Measurements from ENCODE around the gene KCNK10.

Gene KCNK10, protein sequence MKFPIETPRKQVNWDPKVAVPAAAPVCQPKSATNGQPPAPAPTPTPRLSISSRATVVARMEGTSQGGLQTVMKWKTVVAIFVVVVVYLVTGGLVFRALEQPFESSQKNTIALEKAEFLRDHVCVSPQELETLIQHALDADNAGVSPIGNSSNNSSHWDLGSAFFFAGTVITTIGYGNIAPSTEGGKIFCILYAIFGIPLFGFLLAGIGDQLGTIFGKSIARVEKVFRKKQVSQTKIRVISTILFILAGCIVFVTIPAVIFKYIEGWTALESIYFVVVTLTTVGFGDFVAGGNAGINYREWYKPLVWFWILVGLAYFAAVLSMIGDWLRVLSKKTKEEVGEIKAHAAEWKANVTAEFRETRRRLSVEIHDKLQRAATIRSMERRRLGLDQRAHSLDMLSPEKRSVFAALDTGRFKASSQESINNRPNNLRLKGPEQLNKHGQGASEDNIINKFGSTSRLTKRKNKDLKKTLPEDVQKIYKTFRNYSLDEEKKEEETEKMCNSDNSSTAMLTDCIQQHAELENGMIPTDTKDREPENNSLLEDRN

DNA sequence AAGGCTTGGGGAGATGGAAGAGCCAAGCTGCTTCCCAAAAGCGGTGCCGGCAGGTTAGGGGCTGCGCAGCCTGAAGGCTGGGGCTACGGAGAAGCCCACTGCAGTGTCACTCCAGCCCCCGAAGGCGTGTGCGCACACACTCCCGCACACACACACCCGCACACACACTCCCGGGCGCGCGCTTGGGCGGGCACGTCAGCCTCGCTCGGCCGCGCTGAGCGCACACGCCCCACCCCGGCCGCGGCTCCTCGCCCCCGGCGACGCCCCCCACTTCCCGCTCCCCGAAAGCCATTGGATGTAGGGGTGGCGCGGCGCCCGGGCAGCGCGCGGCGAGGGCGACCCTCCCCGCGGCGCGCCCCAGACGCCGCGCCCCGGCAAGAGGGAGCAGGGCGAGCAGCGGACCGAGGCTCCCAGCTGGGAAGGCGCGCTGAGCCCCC lies at the start of gene KCNK10:
KCNK10 (minus strand) TSS at position 184 of the 437 bp plus-strand sequence. CDS start 471 bp downstream, outside the sequence.
- DNase-seq: no peak

DNA sequence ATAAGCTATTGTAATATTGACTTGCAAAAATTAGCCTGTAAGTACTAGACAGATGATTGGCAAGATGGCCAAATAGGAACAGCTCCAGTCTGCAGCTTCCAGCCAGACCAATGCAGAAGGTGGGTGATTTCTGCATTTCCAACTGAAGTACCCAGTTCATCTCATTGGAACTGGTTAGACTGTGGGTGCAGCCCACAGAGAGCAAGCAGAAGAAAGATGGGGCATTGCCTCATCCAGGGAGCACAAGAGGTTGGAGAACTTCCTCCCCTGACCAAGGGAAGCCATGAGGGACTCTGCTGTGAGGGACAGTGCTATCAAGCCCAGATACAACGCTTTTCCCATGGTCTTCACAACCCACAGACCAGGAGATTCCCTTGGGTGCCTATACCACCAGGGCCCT lies 46.4 kb upstream of the KCNK10 start:
- DNase-seq: no peak

DNA sequence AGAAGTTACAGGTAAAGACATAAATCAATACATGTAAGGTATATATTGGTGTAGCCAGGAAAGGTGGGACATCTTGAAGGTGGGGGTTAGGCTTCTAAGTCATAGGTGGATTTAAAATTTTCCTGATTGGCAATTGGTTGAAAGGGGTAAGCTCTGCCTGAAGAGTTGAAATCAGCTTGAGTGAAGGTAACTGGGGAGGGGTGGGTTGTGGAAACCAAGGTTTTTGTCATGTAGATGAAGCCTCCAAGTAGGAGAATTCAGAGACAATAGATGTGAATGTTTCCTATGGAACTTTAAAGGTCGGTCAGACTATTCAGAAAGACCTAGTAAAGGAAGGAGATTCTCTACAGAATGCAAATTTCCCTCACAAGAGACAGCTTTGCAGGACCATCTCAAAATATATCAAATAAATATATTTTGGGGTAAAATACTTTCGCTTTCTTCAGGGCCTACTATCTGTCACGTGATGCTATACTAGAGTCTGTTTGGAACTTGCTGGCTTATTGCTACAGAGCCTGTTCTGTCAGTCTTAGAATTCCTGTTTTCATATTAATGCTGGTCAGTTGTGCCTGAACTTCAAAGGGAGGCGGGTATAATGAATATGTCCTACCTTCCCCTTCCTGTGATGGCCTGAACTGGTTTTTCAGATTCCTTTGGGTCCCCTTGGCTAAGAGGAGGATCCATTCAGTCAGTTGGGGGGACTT lies 41.8 kb upstream of the KCNK10 start:
- DNase-seq: no peak

DNA sequence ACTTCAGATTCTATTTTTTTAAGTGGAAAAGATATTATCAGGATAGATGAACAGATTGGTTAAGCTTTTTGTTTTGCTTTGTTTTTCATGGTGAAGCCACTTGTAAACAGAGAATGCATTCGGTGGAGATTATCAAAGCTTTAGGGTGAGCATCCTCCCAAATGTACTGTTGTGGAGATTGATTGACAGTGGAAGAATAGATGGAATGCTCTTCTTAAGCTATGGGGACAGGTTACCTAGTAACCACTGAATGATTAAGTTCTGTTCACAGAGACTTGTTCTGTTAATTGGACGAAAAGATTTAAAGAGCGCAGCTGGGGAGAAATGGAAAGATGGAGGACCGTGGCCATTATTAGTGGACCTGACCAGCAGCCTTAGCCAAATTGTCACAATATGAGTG lies 40.6 kb upstream of the KCNK10 start:
- no peak for DNase-seq

DNA sequence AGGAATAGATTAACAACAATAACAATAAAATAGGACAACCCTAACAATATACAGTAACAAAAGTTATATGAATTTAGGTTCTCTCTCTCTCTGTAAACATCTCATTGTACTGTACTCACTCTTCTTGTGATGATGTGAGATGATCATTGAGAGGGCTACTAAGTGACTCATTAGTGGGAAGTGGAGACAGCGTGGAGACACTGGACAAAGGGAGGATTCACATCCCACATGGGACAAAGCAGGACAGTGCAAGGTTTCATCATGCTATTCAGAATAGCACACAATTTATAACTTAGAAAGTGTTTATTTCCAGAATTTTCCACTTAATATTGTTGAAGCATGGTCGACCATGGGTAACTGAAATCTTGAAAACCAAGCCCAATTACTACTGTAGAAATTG lies 36.4 kb upstream of the KCNK10 start:
- no peak for DNase-seq

DNA sequence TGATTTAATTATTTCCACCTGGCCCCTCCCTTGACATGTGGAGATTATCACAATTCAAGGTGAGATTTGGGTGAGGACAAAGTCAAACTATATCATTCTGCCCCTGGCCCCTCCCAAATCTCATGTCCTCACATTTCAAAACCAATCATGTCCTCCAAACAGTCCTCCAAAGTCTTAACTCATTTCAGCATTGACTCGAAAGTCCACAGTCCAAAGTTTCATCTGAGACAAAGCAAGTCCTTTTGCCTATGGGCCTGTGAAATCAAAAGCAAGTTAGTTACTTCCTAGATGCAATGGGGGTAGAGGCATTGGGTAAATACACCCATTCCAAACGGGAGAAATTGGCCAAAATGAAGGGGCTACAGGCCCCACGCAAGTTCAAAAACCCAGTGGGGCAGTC lies 31.3 kb upstream of the KCNK10 start:
- no peak for DNase-seq

DNA sequence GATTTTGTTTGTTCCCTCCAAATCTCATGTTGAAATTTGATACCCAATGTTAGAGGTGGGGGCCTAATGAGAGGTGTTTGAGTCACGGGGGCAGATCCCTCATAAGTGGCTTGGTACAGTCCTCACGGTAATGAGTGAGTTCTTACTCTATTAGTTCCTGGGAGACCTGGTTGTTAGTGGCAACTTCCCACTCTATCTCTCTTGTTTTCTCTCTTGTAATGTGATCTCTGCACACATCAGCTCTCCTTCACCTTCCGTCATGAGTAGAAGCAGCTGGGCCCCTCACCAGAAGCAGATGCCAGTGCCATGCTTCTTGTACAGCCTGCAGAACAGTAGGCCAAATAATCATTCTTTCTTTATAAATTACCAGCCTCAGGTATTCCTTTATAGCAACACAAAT lies 29.6 kb upstream of the KCNK10 start:
- DNase-seq: no peak

DNA sequence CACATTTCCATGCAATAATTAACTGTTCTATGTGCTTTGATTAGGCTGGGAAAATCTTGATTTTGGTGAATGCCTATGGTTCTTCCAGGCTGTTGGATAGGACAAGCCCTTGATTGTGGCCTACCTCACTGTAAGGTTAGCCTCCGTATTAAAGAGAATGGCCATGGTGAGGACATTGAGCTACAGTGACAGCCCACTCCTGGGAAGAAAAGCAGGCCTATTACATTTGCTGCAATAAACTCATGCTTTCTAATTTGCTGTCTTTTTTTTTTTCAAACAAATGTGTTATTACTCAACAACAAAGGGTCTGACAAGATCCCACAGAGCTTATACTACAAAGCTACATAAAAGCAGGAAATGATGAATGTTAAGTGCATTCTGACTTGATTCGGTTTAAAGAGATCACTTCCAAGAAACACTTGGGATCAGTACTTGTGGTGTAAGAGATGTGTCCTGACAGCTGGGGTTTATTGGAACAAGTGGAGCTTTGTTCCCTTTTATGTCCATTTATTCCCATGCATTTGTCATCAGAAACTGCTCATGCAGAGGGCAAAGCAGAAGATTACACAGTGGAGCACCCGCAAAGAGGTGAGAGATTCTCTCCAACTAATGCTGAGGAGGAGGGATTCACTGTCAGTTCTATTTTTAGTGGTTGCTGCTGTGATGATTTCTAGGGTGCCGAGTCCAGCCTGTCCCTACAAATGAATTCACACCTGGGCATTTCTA lies 29.1 kb upstream of the KCNK10 start:
- no peak for DNase-seq

DNA sequence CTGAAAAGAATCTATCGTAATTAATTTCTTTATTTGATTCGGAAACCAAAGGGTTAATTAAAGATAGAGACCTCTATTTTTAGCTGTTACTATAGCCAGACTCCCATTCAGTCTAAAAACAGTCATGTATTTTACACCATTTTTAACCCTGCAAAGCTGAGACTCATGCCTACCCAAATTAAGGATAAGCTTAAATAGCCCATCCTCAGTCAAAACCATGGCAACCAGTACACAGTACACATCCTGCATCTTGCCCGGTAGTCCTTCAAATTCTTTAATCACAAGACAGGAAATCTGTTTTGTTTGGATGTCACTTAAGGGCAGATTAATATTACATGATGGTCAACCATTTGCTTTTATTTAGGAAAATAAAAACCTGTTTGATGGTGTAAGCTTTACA lies 25.5 kb upstream of the KCNK10 start:
- no peak for DNase-seq

DNA sequence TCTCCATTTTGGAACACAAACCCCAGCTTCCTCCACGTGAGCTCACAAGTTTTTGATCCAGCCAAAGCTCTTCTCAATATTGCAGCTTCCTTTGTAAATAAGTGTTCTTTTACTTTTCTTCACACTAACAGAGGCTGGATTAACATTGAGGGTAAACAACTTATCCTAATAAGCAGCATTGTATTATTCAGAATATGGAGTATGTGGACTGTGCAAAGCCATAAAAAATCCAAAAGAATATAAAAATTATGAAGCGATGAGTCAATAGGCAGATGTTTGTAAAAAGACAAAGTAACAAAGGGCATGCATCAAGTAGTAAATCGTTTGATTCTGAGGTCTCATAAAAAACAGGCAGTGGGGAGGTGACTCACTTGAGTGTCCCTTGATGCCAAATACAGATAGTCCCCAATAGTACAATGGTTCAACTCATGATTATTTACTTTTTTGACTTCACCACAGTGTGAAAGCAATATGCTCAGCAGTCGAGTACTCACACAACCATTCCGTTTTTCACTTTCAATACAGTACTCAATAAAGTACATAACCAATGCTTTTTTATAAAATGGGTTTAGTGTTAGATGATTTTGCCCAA lies 23.1 kb upstream of the KCNK10 start:
- no peak for DNase-seq

DNA sequence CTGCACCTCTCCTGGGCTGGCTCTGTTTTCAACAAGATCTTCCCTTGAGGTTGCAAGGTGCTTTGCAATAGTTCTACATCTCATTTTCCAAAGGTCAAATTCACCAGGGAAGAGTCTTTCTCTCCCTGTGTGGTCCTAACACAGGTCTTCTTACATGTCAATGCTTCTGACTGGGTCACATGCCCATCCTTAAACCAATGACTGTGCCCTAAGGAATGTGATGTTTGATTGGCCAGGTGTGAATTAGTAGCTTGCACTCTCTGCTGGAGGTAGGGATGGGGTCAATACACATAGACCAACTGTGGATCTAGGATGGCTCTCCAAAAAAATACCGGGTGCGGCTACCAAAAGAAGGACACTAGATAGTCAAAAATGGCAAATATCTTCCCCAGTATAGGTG lies 19.9 kb upstream of the KCNK10 start:
- no peak for DNase-seq

DNA sequence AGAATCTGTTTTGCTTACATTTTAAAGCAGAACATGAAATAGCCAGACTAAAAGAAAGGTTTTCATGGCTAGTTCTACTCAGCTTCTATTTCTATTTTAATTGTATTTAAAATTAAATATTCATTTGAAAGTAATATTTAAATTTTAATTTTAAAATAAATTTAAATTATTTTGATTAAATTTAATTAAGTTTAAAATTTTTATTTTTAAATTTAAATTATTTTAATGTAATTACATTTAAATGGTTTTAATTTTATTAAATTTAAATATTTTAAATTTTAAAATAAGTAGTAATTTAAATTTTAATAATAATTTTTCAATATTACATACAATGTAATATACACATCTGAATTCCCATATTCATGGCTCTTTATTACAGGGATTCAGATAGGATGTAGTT lies 17.3 kb upstream of the KCNK10 start:
- no peak for DNase-seq

DNA sequence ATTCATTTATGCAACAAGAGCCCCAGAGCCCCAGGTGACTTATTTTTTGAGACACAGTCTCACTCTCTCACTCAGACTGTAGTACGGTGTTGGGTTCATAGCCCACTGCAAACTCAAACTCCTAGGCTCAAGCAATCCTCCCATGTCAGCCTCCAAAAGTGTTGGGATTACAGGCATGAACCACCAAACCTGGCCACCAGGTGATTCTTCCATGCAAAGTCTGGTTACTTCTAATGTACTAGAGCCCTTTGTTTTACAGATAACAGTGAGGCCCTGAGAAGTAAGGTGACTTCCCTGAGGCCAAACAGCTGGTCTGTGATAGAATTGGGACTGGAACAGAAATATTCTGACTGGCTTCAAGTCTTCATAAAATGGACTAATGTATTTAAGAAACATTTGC lies 10.0 kb upstream of the KCNK10 start:
- DNase-seq: no peak

DNA sequence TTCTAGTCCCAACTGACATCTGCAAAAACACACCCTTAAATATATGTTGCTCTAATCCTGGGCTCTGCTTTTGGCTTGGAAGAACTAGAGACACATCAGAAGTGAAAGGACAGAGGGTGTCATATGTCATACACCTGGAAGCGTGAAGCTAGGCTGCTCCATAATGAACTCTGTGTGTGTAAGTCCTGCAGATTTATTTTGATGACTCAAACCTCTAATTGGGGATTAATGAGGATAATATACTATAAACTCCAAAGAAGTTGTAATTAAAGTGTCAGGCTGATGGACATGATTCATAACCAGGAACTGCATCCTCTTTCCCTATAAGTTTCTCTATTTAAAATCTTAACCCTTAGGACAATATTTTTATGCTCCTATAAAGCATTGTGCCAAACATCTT lies 4.4 kb upstream of the KCNK10 start:
- DNase-seq: no peak

DNA sequence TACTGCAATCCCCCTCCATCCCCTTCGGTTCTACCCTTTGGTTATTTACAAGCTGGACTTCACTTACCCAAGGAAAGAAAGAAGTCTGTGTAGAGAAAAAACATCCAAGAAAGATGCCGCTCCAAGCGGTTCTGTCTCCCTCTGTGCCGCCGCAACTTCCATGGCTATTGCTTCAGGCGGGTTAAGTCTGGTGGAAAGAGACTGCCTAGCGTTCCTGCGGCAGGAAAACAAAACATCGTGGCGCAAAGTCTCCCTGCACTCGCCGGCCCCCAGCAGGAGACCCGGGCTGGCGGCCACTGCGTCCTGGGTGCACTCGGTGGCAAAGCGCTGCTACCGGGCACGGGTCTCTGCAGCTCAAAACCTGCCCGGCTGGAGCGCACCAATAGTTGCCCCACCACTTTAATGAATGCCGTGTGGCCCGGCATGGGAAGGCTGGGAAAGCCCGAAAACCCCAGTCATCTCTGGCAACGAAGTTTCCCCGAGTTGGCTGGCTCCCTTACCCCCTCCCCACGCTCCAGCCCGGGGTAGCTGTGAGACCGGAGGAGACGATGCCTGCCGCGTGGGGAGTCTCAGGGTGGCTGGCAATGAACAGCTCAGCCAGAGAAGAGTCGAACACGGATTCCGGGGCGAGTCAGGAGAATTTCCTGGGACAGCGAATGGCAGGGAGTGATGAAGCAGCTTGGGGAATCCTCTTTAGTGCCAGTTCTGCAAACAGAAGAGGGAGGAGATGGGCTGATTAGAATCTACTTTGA lies 3.5 kb upstream of the KCNK10 start:
- no peak for DNase-seq

DNA sequence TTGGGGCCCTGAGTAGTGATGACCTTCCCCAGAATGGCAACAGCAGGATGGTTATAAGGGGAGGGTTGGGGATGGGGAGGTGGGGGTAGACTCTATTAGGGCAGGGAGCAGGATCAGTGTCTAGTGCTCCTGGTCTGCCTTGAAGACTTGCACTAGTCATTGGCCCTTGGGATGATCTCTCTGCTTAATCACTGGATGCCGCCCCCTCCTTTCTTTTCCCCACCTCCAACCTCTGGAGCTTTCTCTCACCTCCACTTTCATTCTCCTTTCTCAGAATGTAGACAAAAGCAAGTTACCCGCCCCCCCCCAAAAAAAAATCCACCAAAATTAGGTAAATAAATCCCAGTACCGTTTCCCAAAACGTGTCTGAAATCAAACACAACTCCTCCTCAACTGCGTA lies 2.8 kb upstream of the KCNK10 start:
- no peak for DNase-seq

DNA sequence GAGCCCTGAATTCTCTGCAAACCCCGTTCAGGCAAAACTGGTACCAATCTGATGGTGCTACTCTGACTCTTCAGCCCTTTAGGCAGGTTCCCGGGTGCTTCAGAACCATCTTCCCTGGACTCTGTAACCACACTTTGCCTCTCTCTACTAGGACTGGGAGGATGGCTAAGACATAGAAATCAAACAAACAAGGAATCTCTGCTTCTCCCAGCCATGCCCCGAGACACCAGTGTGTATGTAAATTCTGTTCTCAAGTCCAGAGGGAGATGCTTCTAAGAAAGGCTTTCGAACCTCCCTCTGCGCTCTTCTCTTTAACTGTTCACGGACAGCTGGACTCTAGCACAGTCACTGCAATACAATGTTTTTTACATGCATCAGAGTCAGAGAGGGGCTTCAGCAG lies 1.9 kb upstream of the KCNK10 start:
- DNase-seq: no peak

DNA sequence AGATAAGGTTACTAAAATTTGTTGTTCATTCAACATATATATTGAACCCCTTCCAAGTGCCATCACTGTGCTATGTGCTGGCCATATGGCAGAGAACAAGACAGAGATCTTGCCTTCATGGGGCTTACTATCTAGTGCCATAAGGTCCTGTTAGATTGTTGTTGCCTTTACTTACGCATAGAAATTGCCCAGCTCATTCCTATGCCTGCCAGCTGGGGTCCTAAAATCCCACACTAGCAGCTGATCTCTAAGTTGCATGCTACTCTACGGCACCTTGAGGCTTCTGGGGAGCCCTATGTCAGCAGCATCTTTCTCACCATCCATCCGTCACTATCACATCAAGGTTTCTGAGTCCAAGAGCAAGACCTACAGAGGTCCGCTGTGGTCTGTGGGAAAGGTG lies 1.4 kb upstream of the KCNK10 start:
- DNase-seq: no peak

DNA sequence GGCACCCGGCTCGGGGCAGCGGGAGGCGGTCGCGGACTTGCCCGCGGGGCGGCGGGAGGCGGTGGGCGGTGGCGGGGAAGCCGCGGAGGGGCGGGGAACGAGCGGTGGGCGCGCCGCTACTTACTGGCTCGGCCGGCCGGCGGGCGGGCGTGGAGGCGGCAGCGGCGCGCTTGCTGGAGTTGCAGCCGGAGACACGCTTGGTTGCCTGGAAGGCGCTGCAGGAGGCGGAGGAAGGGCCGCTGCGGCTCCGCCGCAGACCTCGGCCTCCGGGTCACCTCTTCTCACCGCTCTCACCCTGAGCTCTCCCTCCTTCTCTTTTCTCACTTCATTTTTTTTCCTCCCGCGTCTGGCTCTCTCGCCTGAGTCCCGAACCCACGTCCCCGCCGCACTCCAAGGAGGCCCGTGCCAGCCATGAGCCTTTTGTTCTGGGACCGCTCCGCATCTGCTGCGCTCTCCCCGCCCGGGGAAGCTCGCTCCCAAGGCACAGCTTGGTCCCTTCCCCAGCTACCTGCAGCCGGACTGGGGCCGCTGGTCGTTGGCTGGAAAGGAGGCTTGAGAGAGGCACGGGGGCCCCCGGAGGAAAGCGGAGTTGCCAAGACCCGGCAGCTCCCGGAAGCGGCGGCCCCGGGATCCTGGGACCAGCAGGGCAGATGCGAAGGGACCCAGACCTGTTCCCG lies 592 bp upstream of the KCNK10 start:
- no peak for DNase-seq

DNA sequence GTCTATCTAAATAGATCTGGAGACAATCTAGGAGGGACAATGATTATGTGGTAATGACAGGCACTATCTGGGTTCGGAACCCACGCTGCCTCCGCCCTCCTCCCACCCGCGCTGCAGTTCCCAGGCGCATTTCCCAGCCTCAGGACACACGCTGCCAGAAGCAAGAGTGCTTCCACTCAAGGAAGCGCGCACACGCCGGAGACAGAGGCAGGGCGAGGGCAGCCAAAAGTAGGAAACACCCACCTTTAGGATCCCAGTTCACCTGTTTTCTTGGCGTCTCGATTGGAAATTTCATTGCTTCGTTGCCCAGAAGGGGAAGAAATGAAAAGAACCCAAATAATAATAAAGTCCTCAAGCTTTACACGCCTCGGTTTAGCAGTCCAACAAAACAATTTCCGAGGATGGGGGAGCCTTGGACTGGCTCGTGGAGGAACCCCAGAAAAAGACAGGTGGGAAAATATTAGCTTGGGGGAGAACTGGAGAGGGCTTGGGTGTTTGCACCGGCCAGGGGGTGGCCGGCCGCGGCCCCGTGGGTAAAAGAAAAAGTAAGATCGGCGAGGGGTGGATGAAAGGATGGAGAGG lies 474 bp downstream of the KCNK10 start:
- DNase-seq: no peak

Data from CD4-positive, alpha-beta T cell treated with Interleukin-4 for 4 hours (primary cell).